D721Med (cell line): ENCODE data around the gene TBC1D16.

ENCODE experiments used
- DNase-seq: peaks from one replicate; pipeline ENCODE4 v3.0.0; 2011; ENCODE audit warnings: low spot score; ENCODE audit not compliant: insufficient read length
- FAIRE-seq: peaks from 2 replicates; lab custom pipeline; 2011; peaks lifted over from hg19 to GRCh38; lab: Jason Lieb, UNC
- CTCF ChIP-seq: IDR thresholded peaks from 2 replicates; pipeline ENCODE4 v1.5.1; 2012; ENCODE audit warnings: mild to moderate bottlenecking, control low read depth; ENCODE audit not compliant: insufficient read depth; ENCODE audit errors: missing control alignments

The TBC1D16 gene

GRCh38 chr17:79939094-79939435 is 96.6 kb downstream of the TBC1D16 start:
- FAIRE-seq: no peak
- no peak for DNase-seq

GRCh38 chr17:79938336-79939093 is 97.2 kb downstream of the TBC1D16 start:
- FAIRE-seq (no peak), DNase-seq (no peak)

More at GRCh38 chr17:79939094-79939435, 96.6 kb downstream of the TBC1D16 start:
- TF ChIP-seq CTCF: no peak

GRCh38 chr17:79937391-79938335 is 98.0 kb downstream of the TBC1D16 start:
- DNase-seq: peak; percentile 98
- TF ChIP-seq CTCF: no peak
- FAIRE-seq: peak; percentile 16

More at GRCh38 chr17:79938336-79939093, 97.2 kb downstream of the TBC1D16 start:
- no peak for TF ChIP-seq CTCF

- TF ChIP-seq CTCF: no peak
- DNase-seq: no peak
- FAIRE-seq: no peak
These were observed 98.9 kb downstream of the TBC1D16 start for GRCh38 chr17:79936641-79937381.

- FAIRE-seq (no peak), DNase-seq (no peak)
- TF ChIP-seq CTCF: no peak
These were observed 99.6 kb downstream of the TBC1D16 start for GRCh38 chr17:79936050-79936449.

GRCh38 chr17:79935197-79935885 is 100.3 kb downstream of the TBC1D16 start:
- DNase-seq (no peak), FAIRE-seq (no peak)
- no peak for TF ChIP-seq CTCF
